GM18502 (cell line): ENCODE measurements around the gene APLP1.
"Not testable (repeated sequence)": the region's sequence is repeated elsewhere in the genome, so short reads cannot be mapped to it uniquely, and the experiment has no call there.

Experiments
- ATAC-seq: cut with Tn5 transposase; IDR thresholded peaks from one replicate; pipeline ENCODE4 v1.9.1; 2021; ENCODE audit warnings: mild to moderate bottlenecking; ENCODE audit not compliant: unreplicated experiment, poor library complexity

Gene APLP1

GRCh38 chr19:35902870-35903475 is 34.6 kb downstream of the APLP1 start:
- no peak for ATAC-seq

DNA sequence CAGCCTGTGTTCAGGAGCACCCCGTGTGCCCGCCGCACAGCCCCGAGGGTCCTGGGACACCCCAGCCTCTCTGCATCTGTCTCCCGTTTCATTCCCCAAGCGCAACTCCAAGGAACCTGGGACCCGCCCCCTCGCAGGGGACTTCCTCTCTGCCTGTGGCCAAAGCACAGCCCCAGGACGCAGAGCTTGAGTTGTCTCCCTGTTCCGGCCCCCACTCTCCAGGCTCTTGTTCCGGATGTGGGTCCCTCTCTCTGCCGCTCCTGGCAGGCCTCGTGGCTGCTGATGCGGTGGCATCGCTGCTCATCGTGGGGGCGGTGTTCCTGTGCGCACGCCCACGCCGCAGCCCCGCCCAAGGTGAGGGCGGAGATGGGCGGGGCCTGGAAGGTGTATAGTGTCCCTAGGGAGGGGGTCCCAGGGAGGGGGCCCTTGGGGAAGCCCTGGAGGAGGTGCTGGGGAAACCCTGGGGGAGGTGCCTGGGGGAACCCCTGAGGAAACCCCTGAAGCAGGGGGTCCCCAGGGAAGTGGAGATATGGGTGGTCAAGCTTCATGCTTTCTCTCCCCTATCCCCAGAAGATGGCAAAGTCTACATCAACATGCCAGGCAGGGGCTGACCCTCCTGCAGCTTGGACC is 35.3 kb downstream of the APLP1 start:
- ATAC-seq, result peak; percentile 37

DNA sequence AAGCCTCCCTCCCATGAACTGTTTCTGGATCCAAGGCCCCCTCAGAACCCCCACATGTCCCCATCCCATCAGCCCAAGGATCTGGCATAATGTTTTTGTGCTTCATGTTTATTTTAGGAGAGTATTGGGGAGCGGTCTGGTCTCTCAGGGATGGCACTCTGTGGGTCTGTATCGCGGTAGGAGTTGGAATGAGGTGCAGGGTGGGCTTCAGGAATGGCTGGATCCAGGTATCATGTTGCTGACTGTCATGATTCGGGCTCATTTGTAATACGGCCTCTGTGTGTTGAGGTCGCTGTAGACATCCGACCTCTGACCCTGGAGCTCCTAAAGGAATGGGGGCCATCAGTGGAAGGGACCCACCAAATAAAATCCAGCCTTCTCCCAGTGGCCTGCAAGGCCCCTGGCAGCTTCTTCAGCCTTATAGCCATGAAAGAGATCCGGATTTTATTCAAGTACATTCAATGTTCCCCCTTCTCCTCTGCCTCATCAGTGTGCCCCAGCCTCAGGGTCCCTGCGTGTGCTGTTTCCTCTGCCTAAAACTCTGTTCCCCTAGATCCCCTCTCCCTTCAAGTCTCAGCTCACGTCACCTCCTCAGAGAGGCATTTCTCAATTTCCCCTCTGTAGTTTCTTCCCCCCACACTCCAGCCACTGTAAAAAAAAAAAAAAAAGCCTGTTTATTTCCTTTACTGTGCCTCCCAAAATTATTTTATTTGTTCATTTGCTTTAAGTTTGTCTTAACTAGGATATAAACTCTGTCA is 36.1 kb downstream of the APLP1 start:
- no peak for ATAC-seq

DNA sequence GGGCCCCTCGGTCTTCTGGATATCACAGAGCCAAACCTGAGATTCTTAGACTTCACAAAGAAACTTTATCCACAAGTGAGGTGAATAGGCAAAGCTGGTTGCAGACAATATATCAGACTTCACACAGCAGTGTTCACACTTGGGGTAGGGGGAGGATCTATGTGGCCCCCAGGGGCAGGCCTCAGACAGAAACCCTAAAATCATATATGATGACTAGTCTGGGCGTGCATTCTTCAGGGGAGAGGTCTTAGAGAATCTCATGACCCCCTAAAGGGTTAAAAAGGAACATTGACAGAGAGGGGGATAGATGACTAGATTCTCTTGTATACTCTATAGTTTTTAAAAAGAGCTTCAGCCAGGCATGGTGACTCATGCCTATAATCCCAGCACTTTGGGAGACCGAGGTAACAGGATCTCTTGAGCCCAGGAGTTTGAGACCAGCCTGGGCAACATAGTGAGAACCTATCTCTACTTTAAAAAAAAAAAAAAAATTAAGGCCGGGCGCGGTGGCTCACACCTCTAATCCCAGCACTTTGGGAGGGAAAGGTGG is 36.9 kb downstream of the APLP1 start:
- ATAC-seq, result no peak

- no peak for ATAC-seq
These were observed 39.0 kb downstream of the APLP1 start for GRCh38 chr19:35907377-35907745.

- ATAC-seq, result no peak
These were observed 39.7 kb downstream of the APLP1 start, which contains the start of gene TYROBP for GRCh38 chr19:35908010-35908441. Gene TYROBP (minus strand): TSS chr19:35908295. CDS start chr19:35908228, 67 bp downstream.

- ATAC-seq, result peak; percentile 48
These were observed 40.8 kb downstream of the APLP1 start for GRCh38 chr19:35908973-35909683.

GRCh38 chr19:35909684-35910035 is 41.3 kb downstream of the APLP1 start:
- peak; percentile 20 for ATAC-seq

DNA sequence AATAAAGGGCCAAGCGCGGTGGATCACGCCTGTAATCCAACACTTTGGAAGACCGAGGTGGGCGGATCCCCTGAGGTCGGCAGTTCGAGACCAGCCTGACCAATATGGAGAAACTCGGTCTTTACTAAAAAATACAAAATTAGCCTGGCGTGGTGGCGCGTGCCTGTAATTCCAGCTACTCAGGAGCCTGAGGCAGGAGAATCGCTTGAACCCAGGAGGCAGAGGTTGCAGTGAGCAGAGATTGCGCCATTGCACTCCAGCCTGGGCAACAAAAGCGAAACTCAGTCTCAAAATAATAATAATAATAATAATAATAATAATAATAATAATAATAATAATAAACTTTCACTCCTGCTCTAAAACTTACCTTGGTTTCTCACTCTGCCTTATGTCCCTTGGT is 42.0 kb downstream of the APLP1 start:
- ATAC-seq, result not testable (repeated sequence)

DNA sequence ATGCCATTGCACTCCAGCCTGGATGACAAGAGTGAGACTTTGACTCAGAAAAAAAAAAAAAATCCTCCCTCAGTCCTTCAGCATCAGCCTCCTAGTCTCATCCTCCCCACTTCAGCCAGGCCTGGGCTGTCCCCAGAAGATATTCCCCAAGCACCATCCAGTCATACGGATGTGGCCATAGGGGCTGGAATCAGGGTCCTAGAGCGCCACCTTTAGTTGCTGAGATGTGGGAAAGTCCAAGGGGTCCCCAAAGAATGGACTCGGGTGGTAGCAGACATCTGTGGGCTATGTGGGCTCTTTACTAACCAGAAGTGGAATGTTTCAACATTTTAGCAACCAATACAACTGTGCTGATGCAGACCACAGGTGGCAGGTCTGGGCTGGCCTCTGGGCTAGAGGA is 42.8 kb downstream of the APLP1 start:
- no peak for ATAC-seq

DNA sequence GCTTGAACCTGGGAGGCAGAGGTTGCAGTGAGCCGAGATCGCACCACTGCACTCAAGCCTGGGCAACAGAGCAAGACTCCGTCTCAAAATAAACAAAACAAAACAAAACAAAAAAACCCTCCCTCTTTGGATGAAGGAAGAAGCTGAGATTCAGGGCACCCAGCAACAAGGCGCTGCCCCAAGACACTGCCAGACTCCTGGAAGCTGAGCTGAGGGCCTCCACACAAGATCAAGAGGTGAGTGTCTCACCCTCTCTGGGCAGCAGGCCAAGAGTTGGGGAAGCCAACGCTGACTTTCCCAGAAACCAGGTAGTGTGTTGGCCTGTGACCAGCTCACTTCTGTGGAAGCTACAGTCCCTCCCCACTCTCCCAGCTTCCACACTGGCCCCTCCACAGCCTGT is 43.4 kb downstream of the APLP1 start:
- no peak for ATAC-seq

GRCh38 chr19:35913589-35913988 is 45.2 kb downstream of the APLP1 start:
- ATAC-seq, result no peak

- ATAC-seq, result no peak
These were observed 47.1 kb downstream of the APLP1 start for GRCh38 chr19:35915443-35915842.

GRCh38 chr19:35919306-35919705 is 50.9 kb downstream of the APLP1 start:
- no peak for ATAC-seq

GRCh38 chr19:35921012-35921411 is 52.6 kb downstream of the APLP1 start:
- ATAC-seq, result no peak

GRCh38 chr19:35925501-35925900 is 57.1 kb downstream of the APLP1 start:
- ATAC-seq, result no peak

DNA sequence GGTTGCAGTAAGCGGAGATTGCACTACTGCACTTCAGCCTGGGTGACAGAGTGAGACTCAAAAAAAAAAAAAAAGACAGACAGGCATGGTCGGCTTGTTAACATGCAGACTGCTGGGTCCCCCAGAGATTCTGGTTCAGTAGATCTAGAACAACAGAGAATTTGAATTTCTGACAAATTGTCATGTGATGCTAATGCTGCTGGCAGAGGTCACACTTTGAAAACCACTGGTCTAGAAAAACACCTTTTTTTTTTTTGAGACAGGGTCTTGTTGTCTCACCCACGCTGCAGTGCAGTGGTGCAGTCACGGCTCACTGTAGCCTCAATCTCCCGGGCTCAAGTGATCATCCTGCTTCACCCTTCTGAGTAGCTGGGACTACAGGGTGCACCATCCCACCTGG is 60.1 kb downstream of the APLP1 start:
- ATAC-seq, result no peak
